SKM-1 (cell line): ENCODE data around the gene KCNK5.

Experiments
- DNase-seq: peaks from one replicate; lab custom pipeline; 2025; ENCODE audit not compliant: unreplicated experiment; lab: John Stamatoyannopoulos, UW

The KCNK5 gene

GRCh38 chr6:39217177-39217864 is 12.0 kb downstream of the KCNK5 start:
- DNase-seq, result no peak

- no peak for DNase-seq
Observed at GRCh38 chr6:39215640-39216158, 13.6 kb downstream of the KCNK5 start.

- DNase-seq, result no peak
Observed at GRCh38 chr6:39214846-39215639, 14.2 kb downstream of the KCNK5 start.

GRCh38 chr6:39214120-39214813 is 15.0 kb downstream of the KCNK5 start:
- DNase-seq, result no peak

- peak; percentile 38 for DNase-seq
Observed at GRCh38 chr6:39213195-39213920, 15.9 kb downstream of the KCNK5 start.

DNA sequence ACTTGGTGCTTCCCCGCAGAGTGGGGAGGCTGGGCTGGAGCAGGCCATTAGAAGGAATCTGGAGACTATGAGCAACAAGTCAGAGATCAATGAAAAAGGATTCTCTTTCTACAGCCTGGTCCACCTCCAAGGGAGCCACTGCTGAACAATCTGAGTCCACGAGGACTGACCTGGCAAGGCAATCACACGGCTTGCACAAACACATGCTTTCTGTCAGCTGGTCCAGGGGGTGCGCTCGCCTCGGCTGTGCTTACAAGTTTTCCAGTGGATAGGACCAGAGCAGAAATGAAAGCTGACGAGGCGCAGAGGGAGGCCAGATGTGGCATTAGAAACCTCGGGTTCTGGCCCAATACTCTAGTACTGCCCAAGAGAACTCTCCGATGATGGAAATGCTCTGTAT is 18.1 kb downstream of the KCNK5 start:
- DNase-seq, result no peak

- no peak for DNase-seq
Observed at GRCh38 chr6:39210450-39210849, 18.8 kb downstream of the KCNK5 start.

DNA sequence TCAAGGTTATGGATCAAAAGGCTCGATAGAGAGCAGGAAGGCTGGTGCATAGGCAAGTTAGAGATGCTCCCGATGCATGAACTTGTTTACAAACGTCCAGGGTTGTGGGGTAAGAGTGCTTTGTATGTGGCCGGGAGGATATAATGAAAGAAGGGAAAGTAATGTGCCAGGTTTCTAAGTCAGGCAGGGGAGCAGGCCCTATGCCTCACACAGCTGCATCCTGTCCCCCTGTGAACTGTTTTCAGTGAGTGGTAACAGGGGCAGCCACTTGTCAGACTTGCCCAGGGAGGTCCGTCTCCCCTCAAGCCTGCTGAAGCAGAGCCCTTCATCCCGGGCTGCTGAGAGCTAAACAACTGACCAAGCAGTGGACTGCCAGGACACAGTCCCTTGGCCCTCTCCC is 19.4 kb downstream of the KCNK5 start:
- no peak for DNase-seq

- DNase-seq, result peak; percentile 42
Observed at GRCh38 chr6:39209360-39209811, 19.9 kb downstream of the KCNK5 start.

DNA sequence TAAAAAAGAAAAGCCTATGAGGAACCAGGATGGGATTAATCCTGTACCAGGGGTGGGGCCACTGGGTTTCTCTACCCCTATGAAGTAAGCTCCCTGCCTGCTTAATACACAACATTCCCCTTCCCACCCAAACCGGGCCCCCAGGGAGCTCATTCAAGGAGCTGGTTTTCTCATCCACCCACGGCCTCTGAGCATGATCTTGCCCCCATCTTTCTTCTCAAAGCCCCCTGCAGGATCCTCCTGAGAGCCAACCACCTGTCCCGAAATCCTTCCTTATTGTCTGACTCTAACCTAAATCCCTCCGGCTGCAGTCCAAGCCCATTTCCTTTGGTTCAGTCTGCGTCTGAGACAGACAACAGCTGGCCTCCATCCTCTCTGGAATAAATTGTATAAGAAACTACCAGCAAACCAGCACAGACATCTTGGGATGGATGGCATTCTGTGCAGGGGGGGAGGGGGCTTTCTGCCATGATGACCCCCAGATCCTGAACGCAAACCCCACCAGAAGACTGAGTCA is 21.0 kb downstream of the KCNK5 start:
- DNase-seq, result no peak

GRCh38 chr6:39207416-39208222 is 21.7 kb downstream of the KCNK5 start:
- DNase-seq, result no peak

DNA sequence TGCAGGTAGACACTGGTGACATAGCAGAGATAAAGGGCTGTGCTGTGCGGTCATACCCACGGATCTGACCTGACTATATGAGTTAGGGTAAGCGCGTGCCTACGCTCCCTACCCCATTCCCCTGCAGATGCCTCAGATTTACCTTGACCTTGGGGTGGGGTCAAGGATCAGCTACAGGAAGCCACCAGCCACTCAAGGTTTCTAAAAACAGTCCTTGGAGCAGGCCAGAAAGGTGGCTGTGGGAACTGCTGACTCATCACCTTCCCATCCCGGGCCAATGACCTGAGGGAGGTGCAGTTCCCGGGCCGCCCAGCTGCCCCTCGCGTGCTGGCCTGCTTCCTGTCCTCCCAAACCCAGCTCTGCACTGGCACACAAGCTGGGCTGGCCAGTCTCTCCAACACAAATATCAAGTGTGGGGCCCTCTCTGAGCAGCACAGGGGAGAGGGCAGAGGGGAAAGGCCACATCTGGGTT is 23.0 kb downstream of the KCNK5 start:
- no peak for DNase-seq

- no peak for DNase-seq
Observed at GRCh38 chr6:39204646-39205244, 24.5 kb downstream of the KCNK5 start.

DNA sequence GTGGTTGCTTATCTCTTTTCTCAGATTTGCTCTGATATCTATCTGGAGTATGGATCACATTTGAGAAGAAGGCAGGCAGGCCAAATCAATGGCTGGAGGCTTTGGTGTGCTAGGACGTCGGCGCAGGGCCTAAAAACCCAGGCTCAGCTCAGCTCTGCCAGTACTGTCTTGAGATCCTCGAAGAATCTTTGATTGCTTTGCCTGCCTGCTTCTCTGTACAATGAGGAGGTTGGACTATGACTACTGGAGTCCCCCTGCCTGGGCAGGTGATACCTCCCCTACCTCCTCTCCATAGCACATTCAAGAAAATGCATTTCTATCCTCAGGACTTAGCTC is 25.1 kb downstream of the KCNK5 start:
- no peak for DNase-seq

DNA sequence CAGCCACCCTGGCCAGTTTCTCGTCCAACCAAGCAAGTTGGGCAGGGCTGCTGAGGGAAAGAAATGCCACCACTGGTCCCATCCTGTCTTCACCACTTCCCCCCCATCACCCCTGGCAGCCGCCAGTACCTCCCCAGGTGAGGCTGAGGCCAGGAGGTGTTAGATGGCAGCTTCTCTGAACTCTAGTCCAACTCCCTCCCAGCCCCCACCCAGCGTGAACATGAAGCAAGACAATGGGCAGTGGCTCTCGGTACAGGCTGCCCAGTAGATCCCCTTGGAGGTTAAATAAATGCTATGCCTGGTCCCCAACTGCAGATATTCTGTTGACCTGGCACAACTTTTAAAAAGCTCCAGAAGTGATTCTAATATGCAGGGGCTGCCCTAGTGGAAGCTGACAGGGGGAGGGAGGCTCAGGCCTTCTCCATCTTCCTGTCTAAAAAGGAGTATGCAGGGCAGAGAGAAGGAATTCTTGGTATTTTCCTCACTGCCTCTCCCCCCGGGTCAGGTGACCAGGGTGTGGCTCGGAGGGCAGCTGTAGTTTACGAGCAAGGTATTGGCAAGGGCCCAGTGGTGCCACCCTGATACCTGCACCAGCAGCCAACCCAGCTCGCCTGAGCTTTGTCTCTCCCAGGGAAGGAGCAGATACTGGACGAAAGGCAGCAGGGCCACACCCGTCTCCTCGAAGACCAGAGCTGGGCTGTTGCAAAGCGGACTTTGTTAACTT is 25.7 kb downstream of the KCNK5 start:
- no peak for DNase-seq

DNA sequence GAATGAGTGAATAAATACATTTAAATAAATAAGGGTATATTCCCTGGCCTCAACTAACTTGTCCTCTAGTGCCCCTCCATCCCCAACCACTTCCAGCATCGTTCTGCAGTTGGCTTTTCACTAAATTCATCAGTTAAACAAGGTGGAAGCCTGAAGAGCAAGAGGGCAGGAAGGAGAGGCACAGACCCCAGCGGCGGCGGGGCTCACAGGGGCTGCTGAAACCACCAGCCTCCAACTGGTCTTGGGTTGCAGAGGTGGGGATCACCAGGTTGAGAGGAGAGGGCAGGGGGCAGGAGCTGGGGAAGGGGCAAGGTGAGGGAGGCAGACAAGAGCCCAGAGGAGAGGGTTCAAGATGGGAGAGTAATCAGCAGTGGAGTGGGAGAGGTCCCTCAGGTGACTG is 27.1 kb downstream of the KCNK5 start:
- DNase-seq, result no peak

- DNase-seq, result no peak
Observed at GRCh38 chr6:39200498-39201020, 28.7 kb downstream of the KCNK5 start.

DNA sequence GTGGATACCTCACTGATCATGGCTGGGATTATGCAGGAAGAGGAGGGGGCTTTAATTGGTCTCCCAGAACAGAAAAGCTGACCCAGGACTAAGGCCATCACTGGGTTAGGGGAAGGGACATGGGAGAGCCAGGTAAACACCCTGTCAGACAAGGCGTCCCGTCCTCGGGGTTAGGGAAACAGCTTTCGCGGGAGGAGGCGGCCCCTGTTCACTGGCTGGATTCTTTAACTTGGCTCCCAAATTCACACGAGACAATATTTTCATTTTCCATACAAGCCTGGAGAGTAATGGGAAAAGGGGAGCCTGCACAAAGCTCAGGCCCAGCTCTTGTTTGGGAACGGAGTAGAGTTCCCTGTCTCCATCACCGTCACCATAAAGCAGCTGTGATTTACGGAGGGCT is 29.3 kb downstream of the KCNK5 start:
- DNase-seq, result no peak
